H1 (cell line): ENCODE data around the gene TAT. TPM values are rescaled to one million over a fixed set of nuclear protein-coding genes. Genes with fewer than 3 reads are reported as not detected.

Experiments used
- CHD1 ChIP-seq: IDR thresholded peaks from 2 replicates; pipeline ENCODE4 v1.6.1; 2012; ENCODE audit warnings: low read depth, low read length, improper control_type of control experiment
- CTCF ChIP-seq, 3 experiments: IDR thresholded peaks; 1 replicate in 2 of 3; 2 replicates in 1 of 3; pipeline versions ENCODE4 v1.5.1 to v1.6.1; 2011; ENCODE audit warnings: low read length in 3 of 3, mild to moderate bottlenecking in 3 of 3, inconsistent platforms in 2 of 3, low read depth in 1 of 3, moderate library complexity in 1 of 3; ENCODE audit not compliant: insufficient read depth in 1 of 3; ENCODE audit errors: control extremely low read depth in 1 of 3
- SUZ12 ChIP-seq: fragments of 200-600 bp; sonication (generic); IDR thresholded peaks from 2 replicates; pipeline ENCODE4 v1.6.1; 2012; ENCODE audit warnings: mild to moderate bottlenecking, inconsistent platforms, low read length, moderate library complexity, mixed read lengths
- TAF7 ChIP-seq: optimal IDR thresholded peaks from 2 replicates; pipeline ENCODE3; 2011; ENCODE audit warnings: low read depth, mild to moderate bottlenecking, inconsistent platforms, low read length, moderate library complexity, borderline replicate concordance
- ZNF274 ChIP-seq: IDR thresholded peaks from 2 replicates; pipeline ENCODE4 v1.7.0; 2012; ENCODE audit warnings: low read length, borderline replicate concordance; ENCODE audit errors: extremely low read depth
- polyA plus RNA-seq, 7 experiments: library from polyadenylated mRNA; depleted of rRNA in 3 of 7; stranded (reverse) in 5 of 7; unstranded in 2 of 7; fragments of >200 nt in 5 of 7; fragments of 200-250 nt in 2 of 7; gene quantifications; 1 replicate in 5 of 7; 2 replicates in 1 of 7; 4 replicates in 1 of 7; pipeline versions ENCODE4 v1.2.1 to v1.2.3, GENCODE V29; 2011 to 2013; ENCODE audit warnings: missing spikeins in 2 of 7, mixed read lengths in 2 of 7
- total RNA-seq: library from RNA; stranded (reverse); fragmentation: NEBNext Ultra II Directional; extraction: Animal tissue kit (Norgen Biotek cat#: 25700); gene quantifications from 2 replicates; pipeline ENCODE4 v1.2.1, GENCODE V29; 2021

Gene TAT
- total and polyA plus RNA-seq, 2 of the 8 experiments (the other 6 are each of a cell fraction or from before 2014, with no cell fraction given): 0.03 TPM; not detected in 1

- TF ChIP-seq CTCF (IDR thresholded peaks at IDR 0.05; ENCODE audit: control extremely low read depth in 1 of 3, insufficient read depth in 1 of 3, low read depth in 1 of 3, low read length in 3 of 3) (no peak), ZNF274 (no peak), SUZ12 (no peak), CHD1 (no peak), TAF7 (no peak)
These were observed 48.6 kb downstream of the TAT start (continued) for GRCh38 chr16:71528257-71528656.
